ENCODE data around the gene ATP6V1C2. TPM values are rescaled to one million over a fixed set of nuclear protein-coding genes. Genes with fewer than 3 reads are reported as not detected.
"Not testable (repeated sequence)": the region's sequence is repeated elsewhere in the genome, so short reads cannot be mapped to it uniquely, and the experiment has no call there.

Gene ATP6V1C2
- total RNA-seq, 1 donor from 2014 or later: 1.1 TPM

DNA sequence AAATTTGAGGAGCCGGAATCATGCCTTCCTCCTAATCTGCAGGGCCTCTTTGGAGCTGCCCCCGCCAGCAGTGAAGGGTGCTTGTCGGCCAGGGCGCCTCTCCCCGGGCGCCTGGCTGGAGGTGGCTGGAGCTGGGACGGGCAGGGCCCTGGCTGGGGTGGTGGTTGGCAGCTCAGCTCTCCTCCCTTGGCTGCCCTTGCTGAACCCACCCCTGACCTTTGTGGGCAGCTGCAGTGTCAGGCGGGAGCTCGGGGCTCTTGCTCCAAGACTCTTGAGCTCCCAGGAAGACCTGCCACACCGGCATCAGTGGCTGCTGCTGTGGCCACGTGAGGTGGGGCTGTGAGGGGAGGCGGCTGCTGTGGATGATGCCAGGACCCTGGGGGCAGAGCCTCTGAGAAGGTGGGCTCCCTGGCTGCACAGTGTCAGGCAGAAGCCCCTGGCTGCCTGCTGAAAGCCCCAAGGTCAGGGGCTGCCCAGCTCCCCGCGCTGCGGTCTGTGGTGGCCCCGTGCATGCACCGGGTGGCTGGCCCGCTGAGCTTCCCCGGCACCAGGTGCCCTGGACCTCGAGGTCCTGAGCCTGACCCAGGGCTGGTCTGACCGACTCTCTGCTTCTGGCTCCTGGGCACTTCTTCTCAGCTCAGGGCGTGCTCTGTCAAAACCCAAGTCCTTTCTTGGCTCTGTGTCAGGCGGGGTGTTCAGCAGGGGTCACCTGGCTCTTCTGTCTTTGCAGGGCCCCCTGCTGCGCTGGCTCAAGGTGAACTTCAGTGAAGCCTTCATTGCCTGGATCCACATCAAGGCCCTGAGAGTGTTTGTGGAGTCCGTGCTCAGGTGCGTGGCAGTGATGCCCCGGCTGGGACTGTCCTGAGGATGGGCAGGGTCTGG is 56.7 kb downstream of the ATP6V1C2 start:
- Mint-ChIP-seq H3K4me3 (no peak overlapping the region), H3K9me3 (no peaks in the 10 kb centered on the region), H3K27me3 (no peaks in the 10 kb centered on the region), H3K36me3 (peaks cover 11% of the 10 kb centered on the region), H3K4me1 (ENCODE audit: unreplicated experiment) (peaks cover 4% of the 10 kb centered on the region), H3K27ac (no peak overlapping the region)
- TF ChIP-seq CTCF (conservative IDR thresholded peaks at IDR 0.05): no peak
- DNase-seq (ENCODE audit: extremely low spot score, unreplicated experiment): no peak

- DNase-seq (ENCODE audit: extremely low spot score, unreplicated experiment): no peak
- Mint-ChIP-seq H3K9me3 (no peaks in the 10 kb centered on the region), H3K27me3 (no peaks in the 10 kb centered on the region), H3K4me1 (ENCODE audit: unreplicated experiment) (peaks cover 4% of the 10 kb centered on the region), H3K4me3 (no peak overlapping the region), H3K36me3 (peaks cover 17% of the 10 kb centered on the region), H3K27ac (no peak overlapping the region)
- TF ChIP-seq CTCF (conservative IDR thresholded peaks at IDR 0.05): no peak
Observed at GRCh38 chr2:10778724-10779115, 57.3 kb downstream of the ATP6V1C2 start.

DNA sequence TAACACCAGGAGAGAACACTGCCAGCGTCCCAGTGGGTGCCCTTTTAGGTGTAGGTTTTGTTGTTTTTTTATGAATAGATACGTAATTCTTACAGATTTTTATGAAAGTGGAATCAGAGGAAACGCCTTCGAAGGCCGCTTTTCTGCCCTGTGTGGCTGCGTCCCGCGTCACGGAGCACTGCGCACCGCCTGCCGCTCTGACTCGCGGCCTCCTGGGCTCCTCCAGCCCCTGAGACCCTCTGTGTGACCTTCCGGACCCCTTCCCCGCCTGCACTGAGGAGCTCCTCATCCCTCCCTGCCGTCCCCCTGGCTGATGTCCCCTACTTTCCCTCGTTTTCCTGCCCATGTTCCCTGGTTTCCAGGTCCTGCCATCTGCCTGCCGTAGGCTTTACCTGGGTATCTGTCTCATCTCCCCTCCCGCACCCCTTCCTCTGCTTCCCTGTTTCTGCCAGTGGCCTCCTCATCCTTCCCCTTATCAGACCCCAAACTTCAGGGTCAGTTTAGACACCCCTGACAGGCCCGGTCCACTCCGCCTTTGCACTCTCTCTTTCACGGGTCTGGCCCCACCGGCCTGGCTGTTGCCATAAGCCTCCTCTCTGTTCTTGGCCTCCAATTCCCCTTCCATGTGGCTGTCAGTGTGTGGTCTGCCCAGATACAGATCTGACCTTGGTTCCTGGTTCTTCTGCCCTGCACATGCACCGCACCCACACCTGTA is 58.5 kb downstream of the ATP6V1C2 start:
- TF ChIP-seq CTCF (conservative IDR thresholded peaks at IDR 0.05): no peak
- H3K36me3 Mint-ChIP-seq: peaks cover 24% of the 10 kb centered on the region
- no peaks in the 10 kb centered on the region for H3K9me3 Mint-ChIP-seq
- no peak for DNase-seq (ENCODE audit: extremely low spot score, unreplicated experiment)
- H3K4me3 Mint-ChIP-seq: no peak overlapping the region
- peaks cover under 1% of the 10 kb centered on the region for H3K4me1 Mint-ChIP-seq (ENCODE audit: unreplicated experiment)
- H3K27me3 Mint-ChIP-seq: no peaks in the 10 kb centered on the region
- no peak overlapping the region for H3K27ac Mint-ChIP-seq

- DNase-seq (ENCODE audit: extremely low spot score, unreplicated experiment): no peak
- H3K4me1 Mint-ChIP-seq (ENCODE audit: unreplicated experiment): no peaks in the 10 kb centered on the region
- no peak overlapping the region for H3K27ac Mint-ChIP-seq
- no peak overlapping the region for H3K4me3 Mint-ChIP-seq
- H3K36me3 Mint-ChIP-seq: peaks cover 27% of the 10 kb centered on the region
- no peaks in the 10 kb centered on the region for H3K9me3 Mint-ChIP-seq
- H3K27me3 Mint-ChIP-seq: no peaks in the 10 kb centered on the region
- TF ChIP-seq CTCF (conservative IDR thresholded peaks at IDR 0.05): no peak
Observed at GRCh38 chr2:10780491-10780820, 59.0 kb downstream of the ATP6V1C2 start.

GRCh38 chr2:10780821-10781220 is 59.4 kb downstream of the ATP6V1C2 start:
- H3K9me3 Mint-ChIP-seq; H3K27me3 Mint-ChIP-seq; DNase-seq (ENCODE audit: extremely low spot score, unreplicated experiment); H3K4me3 Mint-ChIP-seq; H3K4me1 Mint-ChIP-seq (ENCODE audit: unreplicated experiment); H3K27ac Mint-ChIP-seq: not testable (repeated sequence)
- peaks cover 27% of the 10 kb centered on the region for H3K36me3 Mint-ChIP-seq

GRCh38 chr2:10781746-10782145 is 60.3 kb downstream of the ATP6V1C2 start:
- no peak overlapping the region for H3K27ac Mint-ChIP-seq
- no peak for DNase-seq (ENCODE audit: extremely low spot score, unreplicated experiment)
- no peak for TF ChIP-seq CTCF (conservative IDR thresholded peaks at IDR 0.05)
- no peaks in the 10 kb centered on the region for H3K4me1 Mint-ChIP-seq (ENCODE audit: unreplicated experiment)
- no peaks in the 10 kb centered on the region for H3K27me3 Mint-ChIP-seq
- no peaks in the 10 kb centered on the region for H3K9me3 Mint-ChIP-seq
- H3K36me3 Mint-ChIP-seq: peaks cover 32% of the 10 kb centered on the region
- H3K4me3 Mint-ChIP-seq: no peak overlapping the region

Data from type B pancreatic cell (in vitro differentiated cells).